GM12865 (cell line): ENCODE results near the gene F12.
A peak's percentile ranks its signal among the peaks of the same experiment; 100 is the strongest.
"Not testable (repeated sequence)": the region's sequence is repeated elsewhere in the genome, so short reads cannot be mapped to it uniquely, and the experiment has no call there.

Source experiments
- DNase-seq: peaks from one replicate; pipeline ENCODE4 v3.0.0; 2010; ENCODE audit warnings: low read depth
- H3K4me3 ChIP-seq: 2 replicates; pipeline ENCODE4 v1.5.1; 2011; ENCODE audit warnings: mild to moderate bottlenecking, low read depth, low read length, control low read depth
- TF ChIP-seq, protein P1 (sequence below): IDR thresholded peaks from 2 replicates; pipeline ENCODE4 v1.5.1; 2011; ENCODE audit warnings: low read length, control low read depth, low read depth, inconsistent platforms; ENCODE audit not compliant: insufficient read depth; ENCODE audit errors: missing control alignments

Gene F12

DNA sequence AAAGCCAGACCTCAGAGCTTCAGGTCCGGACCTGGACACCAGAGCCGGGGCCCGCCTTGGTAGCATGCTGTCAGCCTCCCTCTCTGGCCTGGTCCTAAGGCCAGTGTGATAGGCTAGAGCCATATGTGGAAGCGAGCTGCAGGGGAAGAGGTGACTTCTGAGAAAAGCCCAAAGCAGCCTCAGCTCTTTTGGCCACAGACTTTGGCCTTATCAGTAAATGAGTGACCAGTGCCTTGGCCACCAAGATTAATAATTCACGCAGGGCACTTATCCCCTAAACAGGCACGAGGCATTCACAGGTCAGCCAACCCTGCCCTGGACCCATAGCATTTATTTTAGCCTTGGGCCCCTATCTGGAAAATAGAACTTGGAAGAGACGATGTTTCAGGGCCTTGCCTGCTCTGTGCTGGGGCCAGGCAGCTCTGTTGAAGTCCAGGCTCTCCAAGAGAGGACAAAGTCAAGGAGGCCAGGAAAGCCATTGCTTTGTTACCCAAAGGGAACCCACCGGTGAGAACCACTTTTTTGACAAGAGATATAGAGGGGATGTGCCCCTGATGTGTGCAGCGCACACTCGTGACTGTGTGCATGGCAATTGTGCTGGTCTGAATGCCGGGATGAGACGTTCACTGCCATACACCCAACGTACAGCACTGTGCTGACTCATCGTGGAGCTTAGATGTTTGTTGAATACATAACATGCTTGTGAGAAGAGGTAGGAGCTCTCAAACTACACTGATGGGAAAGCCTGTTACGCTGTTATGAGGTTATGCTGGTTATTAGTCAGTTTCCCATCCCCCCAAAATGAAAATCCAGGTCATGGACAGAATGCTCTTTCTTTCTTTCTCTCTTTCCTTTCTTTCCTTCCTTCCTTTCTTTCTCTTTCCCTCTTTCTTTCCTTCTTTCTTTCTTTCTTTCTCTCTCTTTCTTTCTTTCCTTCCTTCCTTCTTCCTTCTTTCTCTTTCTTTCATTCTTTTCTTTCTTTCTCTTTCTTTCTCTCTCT is 30.2 kb downstream of the F12 start:
- TF ChIP-seq, protein P1, sequence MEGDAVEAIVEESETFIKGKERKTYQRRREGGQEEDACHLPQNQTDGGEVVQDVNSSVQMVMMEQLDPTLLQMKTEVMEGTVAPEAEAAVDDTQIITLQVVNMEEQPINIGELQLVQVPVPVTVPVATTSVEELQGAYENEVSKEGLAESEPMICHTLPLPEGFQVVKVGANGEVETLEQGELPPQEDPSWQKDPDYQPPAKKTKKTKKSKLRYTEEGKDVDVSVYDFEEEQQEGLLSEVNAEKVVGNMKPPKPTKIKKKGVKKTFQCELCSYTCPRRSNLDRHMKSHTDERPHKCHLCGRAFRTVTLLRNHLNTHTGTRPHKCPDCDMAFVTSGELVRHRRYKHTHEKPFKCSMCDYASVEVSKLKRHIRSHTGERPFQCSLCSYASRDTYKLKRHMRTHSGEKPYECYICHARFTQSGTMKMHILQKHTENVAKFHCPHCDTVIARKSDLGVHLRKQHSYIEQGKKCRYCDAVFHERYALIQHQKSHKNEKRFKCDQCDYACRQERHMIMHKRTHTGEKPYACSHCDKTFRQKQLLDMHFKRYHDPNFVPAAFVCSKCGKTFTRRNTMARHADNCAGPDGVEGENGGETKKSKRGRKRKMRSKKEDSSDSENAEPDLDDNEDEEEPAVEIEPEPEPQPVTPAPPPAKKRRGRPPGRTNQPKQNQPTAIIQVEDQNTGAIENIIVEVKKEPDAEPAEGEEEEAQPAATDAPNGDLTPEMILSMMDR, result no peak
- peak; percentile 76 for DNase-seq
- no peak overlapping the region for H3K4me3 ChIP-seq

DNA sequence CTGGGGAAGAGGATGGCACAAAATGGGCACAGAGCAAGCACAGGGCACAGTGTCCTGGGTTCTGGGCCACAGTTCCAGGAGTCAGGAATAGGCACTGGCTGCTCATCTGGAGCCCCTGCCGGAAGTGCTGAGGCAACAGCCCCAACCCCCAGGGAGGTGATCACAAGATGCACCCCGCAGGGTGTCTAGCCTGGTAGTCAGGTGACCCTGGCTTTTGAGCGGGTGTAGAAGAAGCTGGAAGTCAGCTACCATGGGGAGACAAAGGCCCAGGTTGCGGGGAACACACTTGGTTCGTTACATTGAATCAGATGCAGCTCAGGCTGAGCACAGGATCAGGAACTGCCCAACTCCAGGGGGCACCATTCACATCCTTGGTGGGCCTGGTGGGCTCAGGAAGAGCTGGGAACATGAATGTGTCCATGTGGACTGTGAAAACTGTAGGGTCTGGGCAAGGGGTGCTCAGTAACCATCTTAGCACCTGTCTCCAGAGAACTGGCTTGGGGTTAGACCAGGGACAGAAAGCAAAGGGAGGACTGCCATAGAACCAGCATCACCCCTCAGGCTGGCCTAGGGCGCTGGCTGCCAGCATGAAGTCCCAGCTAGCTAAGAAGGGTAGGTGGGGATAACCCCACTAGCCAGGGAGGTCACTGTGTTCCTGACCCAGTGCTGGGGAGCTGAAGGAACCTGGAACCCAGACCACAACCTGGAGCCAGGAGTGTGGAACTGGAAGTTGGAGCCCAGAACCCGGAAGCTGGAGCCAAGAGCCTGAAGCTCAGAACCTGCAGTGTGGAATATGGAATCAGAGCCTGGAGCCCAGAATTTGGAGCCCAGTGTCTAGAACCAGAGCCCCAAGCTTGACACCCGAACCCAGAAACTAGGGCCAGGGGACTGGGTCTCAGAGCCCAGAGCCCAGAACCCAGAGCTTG is 31.2 kb downstream of the F12 start:
- no peak for DNase-seq
- TF ChIP-seq, protein P1, result no peak
- H3K4me3 ChIP-seq, result no peak overlapping the region

DNA sequence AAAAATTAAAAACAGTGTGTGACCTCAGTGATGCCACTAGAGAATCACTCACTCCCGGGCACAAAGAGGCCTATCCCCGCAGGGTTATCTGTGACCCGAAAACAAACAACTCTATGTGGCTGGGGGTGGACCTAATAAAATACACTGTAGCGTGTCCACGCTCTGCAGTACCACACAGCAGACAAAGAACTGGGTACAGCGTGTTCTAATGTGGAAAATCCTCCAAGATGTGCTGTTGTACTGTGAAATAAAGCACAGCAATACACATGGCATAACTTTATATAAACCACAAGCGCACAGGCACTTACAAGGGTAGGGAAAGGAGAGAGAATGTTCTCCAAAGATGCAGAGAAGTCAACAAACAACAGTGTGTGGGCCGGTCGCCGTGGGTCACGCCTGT is 33.3 kb downstream of the F12 start:
- TF ChIP-seq, protein P1, result no peak
- H3K4me3 ChIP-seq, result no peak overlapping the region
- no peak for DNase-seq

DNA sequence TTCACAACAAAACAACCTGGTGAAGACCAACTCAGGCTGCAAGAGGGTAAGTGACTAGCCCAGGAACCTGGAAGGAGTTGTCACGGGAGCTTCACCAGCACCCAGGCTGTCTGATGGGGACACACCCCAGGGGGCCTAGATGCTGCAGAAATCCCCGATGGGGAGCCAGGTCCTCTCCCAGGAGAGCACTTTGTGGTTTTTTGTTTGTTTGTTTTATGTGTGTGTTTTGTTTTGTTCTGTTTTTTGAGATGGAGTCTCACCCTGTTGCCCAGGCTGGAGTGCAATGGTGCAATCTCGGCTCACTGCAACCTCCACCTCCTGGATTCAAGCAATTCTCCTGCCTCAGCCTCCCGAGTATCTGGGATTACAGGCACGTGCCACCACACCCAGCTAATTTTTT is 33.8 kb downstream of the F12 start:
- DNase-seq, result peak; percentile 35
- H3K4me3 ChIP-seq, result not testable (repeated sequence)

DNA sequence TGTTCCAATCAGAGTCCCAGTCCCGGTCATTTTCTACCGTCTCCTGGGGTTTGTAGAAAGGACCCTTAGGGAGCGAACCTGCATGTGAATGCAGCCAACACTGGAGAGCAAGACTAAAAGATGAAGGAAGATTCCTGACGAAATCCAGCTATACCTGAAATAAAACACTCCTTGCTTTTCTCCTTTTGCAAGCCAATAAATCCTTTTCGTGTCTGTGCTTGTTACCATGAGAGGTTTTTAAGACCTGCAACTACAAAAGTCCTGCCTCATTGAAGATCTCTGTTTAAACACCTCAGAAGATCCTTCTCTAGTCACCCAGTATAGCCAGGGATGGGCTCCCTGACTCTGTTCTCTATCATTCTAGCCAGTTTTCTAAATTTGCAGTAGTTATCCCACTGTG is 35.2 kb downstream of the F12 start:
- TF ChIP-seq, protein P1, result no peak
- H3K4me3 ChIP-seq, result no peak overlapping the region
- DNase-seq, result no peak

DNA sequence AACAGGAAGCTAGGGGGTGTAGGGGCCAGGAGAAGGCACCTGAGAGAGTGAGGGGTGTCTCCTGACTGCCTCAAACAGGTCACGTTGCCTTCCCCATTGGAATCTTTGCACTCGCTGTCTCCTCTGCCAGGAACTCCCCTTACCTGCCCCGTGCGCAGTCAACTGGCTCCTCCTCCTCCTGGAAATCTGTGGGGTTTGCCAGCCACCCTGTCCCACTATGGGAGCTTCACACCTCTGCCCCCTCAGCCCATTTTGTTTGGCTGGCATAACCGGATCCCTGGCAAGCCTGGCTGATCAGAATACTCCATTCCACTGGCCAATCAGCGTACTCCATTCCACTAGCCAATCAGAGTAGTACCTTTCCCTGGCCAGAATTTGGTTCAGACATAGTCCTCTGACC is 35.6 kb downstream of the F12 start:
- TF ChIP-seq, protein P1, result no peak
- DNase-seq, result no peak
- no peak overlapping the region for H3K4me3 ChIP-seq

DNA sequence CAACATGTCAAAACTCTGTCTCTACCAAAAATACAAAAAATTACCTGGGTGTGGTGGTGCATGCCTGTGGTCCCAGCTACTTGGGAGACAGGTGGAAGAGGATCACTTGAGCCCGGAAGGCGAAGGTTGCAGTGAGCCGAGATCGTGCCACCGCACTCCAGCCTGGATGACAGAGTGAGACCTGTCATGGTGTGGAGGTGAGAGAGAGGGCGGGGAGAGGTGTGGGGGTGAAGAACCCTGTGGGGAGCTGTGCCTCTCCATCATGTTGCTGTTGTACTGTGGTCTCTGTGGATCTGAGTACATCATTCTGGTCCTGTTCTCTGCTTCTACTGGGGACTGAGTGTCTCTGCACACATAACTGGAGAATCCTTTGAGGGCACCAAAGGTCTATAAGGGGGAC is 36.5 kb downstream of the F12 start:
- DNase-seq, result no peak
- H3K4me3 ChIP-seq, result no peak overlapping the region
- TF ChIP-seq, protein P1, result no peak
